Caki2 (cell line): ENCODE measurements around the gene IPO11. TPM values are rescaled to one million over a fixed set of nuclear protein-coding genes. Genes with fewer than 3 reads are reported as not detected.
"Not testable (repeated sequence)": the region's sequence is repeated elsewhere in the genome, so short reads cannot be mapped to it uniquely, and the experiment has no call there.

Source experiments
- DNase-seq: peaks from one replicate; pipeline ENCODE4 v3.0.0-alpha.2; 2015; ENCODE audit warnings: low read depth
- in situ Hi-C: cut with HindIII; loops from 2 replicates; pipeline ENCODE4 v1.10.0; 2016; ENCODE audit warnings: low sequenced_read_pairs, low pct_unique_long_range_greater_than_20kb, mixed read lengths
- total RNA-seq: library from RNA; depleted of rRNA; stranded (reverse); fragments of >200 nt; shearing (Covaris generic); gene quantifications from 2 replicates; pipeline ENCODE4 v1.2.3, GENCODE V29; 2014; ENCODE audit warnings: low replicate concordance

IPO11 gene
- total RNA-seq, 1 experiment from 2014 or later = 18.9 TPM

GRCh38 chr5:62502456-62503101, 90.0 kb downstream of the IPO11 start:
- in situ Hi-C loops = no loop called here
- no peak for DNase-seq

- in situ Hi-C loops = no loop called here
Measured at GRCh38 chr5:62504129-62504528, 91.6 kb downstream of the IPO11 start.

GRCh38 chr5:62506659-62507460, 94.3 kb downstream of the IPO11 start:
- in situ Hi-C loops = no loop called here
- DNase-seq = peak; percentile 66

More at GRCh38 chr5:62504129-62504528, 91.6 kb downstream of the IPO11 start:
- no peak for DNase-seq

- in situ Hi-C loops = not testable (repeated sequence)
Measured at GRCh38 chr5:62508760-62509159, 96.2 kb downstream of the IPO11 start.

GRCh38 chr5:62509806-62510205, 97.2 kb downstream of the IPO11 start:
- DNase-seq = no peak
- in situ Hi-C loops = no loop called here

More at GRCh38 chr5:62508760-62509159, 96.2 kb downstream of the IPO11 start:
- DNase-seq = not testable (repeated sequence)

- in situ Hi-C loops, DNase-seq: not testable (repeated sequence)
Measured at GRCh38 chr5:62513085-62513484, 100.5 kb downstream of the IPO11 start.

GRCh38 chr5:62514510-62515119, 102.1 kb downstream of the IPO11 start:
- in situ Hi-C loops = no loop called here
- DNase-seq = no peak

GRCh38 chr5:62520812-62521211, 108.2 kb downstream of the IPO11 start:
- in situ Hi-C loops = not testable (repeated sequence)

GRCh38 chr5:62521319-62521718, 108.8 kb downstream of the IPO11 start:
- in situ Hi-C loops = no loop called here
- DNase-seq = no peak

More at GRCh38 chr5:62520812-62521211, 108.2 kb downstream of the IPO11 start:
- DNase-seq = not testable (repeated sequence)

- no peak for DNase-seq
- in situ Hi-C loops = no loop called here
Measured at GRCh38 chr5:62522811-62523210, 110.2 kb downstream of the IPO11 start.

GRCh38 chr5:62533597-62533996, 121.0 kb downstream of the IPO11 start:
- in situ Hi-C loops = no loop called here
- no peak for DNase-seq

- in situ Hi-C loops = no loop called here
- DNase-seq = no peak
Measured at GRCh38 chr5:62534461-62535236, 122.1 kb downstream of the IPO11 start.

- no peak for DNase-seq
- in situ Hi-C loops = no loop called here
Measured at GRCh38 chr5:62536232-62536631, 123.7 kb downstream of the IPO11 start.

GRCh38 chr5:62536783-62537182, 124.2 kb downstream of the IPO11 start:
- DNase-seq = no peak
- in situ Hi-C loops = no loop called here

- in situ Hi-C loops = no loop called here
Measured at GRCh38 chr5:62538017-62538942, 125.7 kb downstream of the IPO11 start.

GRCh38 chr5:62542720-62543119, 130.2 kb downstream of the IPO11 start:
- no peak for DNase-seq
- in situ Hi-C loops = no loop called here

More at GRCh38 chr5:62538017-62538942, 125.7 kb downstream of the IPO11 start:
- peak; percentile 32 for DNase-seq

- in situ Hi-C loops = no loop called here
- no peak for DNase-seq
Measured at GRCh38 chr5:62547945-62548630, 135.5 kb downstream of the IPO11 start.
